Cardiac muscle cell (in vitro differentiated cells and primary cell): Measurements from ENCODE around the gene KCNQ5. TPM values are rescaled to one million over a fixed set of nuclear protein-coding genes. Genes with fewer than 3 reads are reported as not detected.

ENCODE experiments used
- DNase-seq, 2 donors: peaks; one replicate each; pipeline versions ENCODE4 v3.0.0 to v3.0.0-alpha.2; 2010 to 2017; ENCODE audit warnings: low read depth in 1 of 2, low spot score in 1 of 2
- H3K27ac ChIP-seq: fragments of 200-600 bp; sonication (generic); 2 replicates; pipeline ENCODE4 v1.5.1; 2016
- H3K27me3 ChIP-seq: fragments of 200-600 bp; sonication (generic); 2 replicates; pipeline ENCODE4 v1.6.0; 2016; ENCODE audit warnings: control low read depth
- H3K36me3 ChIP-seq: fragments of 200-600 bp; sonication (generic); 2 replicates; pipeline ENCODE4 v1.5.1; 2016; ENCODE audit warnings: control low read depth
- H3K4me1 ChIP-seq: fragments of 200-600 bp; sonication (generic); 2 replicates; pipeline ENCODE4 v1.8.1; 2017; ENCODE audit warnings: low read depth, mild to moderate bottlenecking, mixed run types
- H3K4me3 ChIP-seq: fragments of 200-600 bp; sonication (generic); 2 replicates; pipeline ENCODE4 v1.5.1; 2016; ENCODE audit warnings: mild to moderate bottlenecking
- H3K9me3 ChIP-seq: fragments of 200-600 bp; sonication (generic); 2 replicates; pipeline ENCODE4 v1.5.1; 2017; ENCODE audit warnings: low read depth, mild to moderate bottlenecking, control low read depth
- polyA plus RNA-seq: library from polyadenylated mRNA; unstranded; fragments of >200 nt; fragmentation: Nextera tagmentation; extraction: Ambion mirVana; gene quantifications from 2 replicates; pipeline ENCODE4 v1.2.1, GENCODE V29; 2016
- total RNA-seq: library from RNA; depleted of rRNA; stranded (reverse); fragments of >200 nt; gene quantifications from 2 replicates; pipeline ENCODE4 v1.2.3, GENCODE V29; 2016
- TF ChIP-seq, protein P1 (sequence below): IDR thresholded peaks from 2 replicates; pipeline ENCODE4 v1.5.1; 2012; ENCODE audit warnings: low read depth, mild to moderate bottlenecking, low read length

The KCNQ5 gene
- total and polyA plus RNA-seq, 2 experiments from 2014 or later: 31.4 to 45.4 TPM

DNA sequence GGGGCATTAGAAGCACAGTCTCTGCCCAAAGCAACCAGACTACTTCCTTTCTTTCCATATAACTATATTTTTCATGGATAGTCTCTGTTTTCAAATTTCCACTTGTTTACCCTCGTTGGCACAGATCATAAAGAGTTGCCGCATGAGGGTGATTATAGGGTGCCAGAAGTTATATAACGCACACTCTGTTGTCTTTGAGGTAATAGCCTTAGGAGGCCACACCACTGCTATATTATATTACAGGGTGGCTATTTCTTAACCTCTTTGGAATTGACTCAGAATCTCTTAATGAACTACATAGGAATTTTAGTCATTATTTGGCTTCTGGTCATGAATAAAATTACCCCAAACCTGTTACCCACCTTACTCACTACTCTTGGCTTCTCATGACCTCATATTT is 43.7 kb downstream of the KCNQ5 start:
- Histone ChIP-seq H3K4me1 (peaks cover 7% of the 10 kb centered on the region), H3K4me3 (no peak overlapping the region), H3K27ac (no peak overlapping the region), H3K27me3 (no peaks in the 10 kb centered on the region), H3K36me3 (no peaks in the 10 kb centered on the region), H3K9me3 (no peaks in the 10 kb centered on the region)
- no peak for DNase-seq
- TF ChIP-seq, protein P1, sequence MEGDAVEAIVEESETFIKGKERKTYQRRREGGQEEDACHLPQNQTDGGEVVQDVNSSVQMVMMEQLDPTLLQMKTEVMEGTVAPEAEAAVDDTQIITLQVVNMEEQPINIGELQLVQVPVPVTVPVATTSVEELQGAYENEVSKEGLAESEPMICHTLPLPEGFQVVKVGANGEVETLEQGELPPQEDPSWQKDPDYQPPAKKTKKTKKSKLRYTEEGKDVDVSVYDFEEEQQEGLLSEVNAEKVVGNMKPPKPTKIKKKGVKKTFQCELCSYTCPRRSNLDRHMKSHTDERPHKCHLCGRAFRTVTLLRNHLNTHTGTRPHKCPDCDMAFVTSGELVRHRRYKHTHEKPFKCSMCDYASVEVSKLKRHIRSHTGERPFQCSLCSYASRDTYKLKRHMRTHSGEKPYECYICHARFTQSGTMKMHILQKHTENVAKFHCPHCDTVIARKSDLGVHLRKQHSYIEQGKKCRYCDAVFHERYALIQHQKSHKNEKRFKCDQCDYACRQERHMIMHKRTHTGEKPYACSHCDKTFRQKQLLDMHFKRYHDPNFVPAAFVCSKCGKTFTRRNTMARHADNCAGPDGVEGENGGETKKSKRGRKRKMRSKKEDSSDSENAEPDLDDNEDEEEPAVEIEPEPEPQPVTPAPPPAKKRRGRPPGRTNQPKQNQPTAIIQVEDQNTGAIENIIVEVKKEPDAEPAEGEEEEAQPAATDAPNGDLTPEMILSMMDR: no peak

DNA sequence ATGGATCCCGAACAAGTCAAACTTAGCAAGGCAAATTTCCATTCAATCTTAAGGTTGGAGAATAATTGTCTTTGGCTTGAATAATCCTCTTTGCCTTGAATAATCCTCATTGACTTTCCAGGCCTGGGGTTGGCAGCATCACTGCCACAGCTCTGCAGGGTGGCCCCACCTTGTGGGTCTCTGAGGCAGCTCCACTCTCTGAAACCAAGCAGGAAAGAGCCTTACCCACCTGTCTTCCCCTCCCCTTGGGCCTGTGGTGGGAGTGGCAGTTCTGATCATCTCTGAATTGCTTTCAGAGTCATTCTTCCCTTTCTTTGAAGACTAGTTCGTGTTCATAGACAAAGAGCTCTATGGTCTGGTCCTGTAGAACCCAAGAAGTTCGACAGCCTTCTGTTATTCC is 47.5 kb downstream of the KCNQ5 start:
- DNase-seq: no peak
- Histone ChIP-seq H3K9me3 (no peaks in the 10 kb centered on the region), H3K27me3 (no peaks in the 10 kb centered on the region), H3K36me3 (no peaks in the 10 kb centered on the region), H3K4me3 (no peak overlapping the region), H3K27ac (peak overlapping the region; percentile 27), H3K4me1 (no peaks in the 10 kb centered on the region)
- TF ChIP-seq, protein P1: no peak

GRCh38 chr6:72672906-72673305 is 51.0 kb downstream of the KCNQ5 start:
- Histone ChIP-seq H3K27ac (no peak overlapping the region), H3K27me3 (no peaks in the 10 kb centered on the region), H3K4me3 (no peak overlapping the region), H3K36me3 (no peaks in the 10 kb centered on the region), H3K4me1 (peaks cover 17% of the 10 kb centered on the region), H3K9me3 (no peaks in the 10 kb centered on the region)
- TF ChIP-seq, protein P1: no peak
- DNase-seq: no peak

DNA sequence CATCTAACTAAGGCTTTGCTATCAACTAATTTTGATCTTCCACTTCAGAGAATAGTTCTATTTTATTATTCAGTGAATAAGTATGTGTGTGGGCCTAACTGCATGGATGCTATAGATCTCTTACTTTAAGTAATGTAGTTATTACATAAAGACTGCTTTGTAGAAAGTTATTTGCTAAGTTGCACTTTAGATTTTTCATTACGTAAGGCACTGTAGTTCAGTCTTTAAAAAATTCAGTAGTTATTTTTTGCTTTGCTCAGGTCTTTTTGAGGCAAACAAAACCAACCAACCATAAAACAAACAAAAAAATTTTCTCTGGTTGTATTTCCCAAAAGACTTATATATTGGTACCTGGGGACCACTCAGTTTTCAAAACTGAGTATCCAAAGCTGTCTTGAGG is 53.0 kb downstream of the KCNQ5 start:
- H3K4me3 ChIP-seq: no peak overlapping the region
- H3K9me3 ChIP-seq: no peaks in the 10 kb centered on the region
- TF ChIP-seq, protein P1: no peak
- peaks cover 17% of the 10 kb centered on the region for H3K4me1 ChIP-seq
- no peaks in the 10 kb centered on the region for H3K36me3 ChIP-seq
- H3K27ac ChIP-seq: peak overlapping the region; percentile 44
- DNase-seq: no peak
- H3K27me3 ChIP-seq: no peaks in the 10 kb centered on the region

DNA sequence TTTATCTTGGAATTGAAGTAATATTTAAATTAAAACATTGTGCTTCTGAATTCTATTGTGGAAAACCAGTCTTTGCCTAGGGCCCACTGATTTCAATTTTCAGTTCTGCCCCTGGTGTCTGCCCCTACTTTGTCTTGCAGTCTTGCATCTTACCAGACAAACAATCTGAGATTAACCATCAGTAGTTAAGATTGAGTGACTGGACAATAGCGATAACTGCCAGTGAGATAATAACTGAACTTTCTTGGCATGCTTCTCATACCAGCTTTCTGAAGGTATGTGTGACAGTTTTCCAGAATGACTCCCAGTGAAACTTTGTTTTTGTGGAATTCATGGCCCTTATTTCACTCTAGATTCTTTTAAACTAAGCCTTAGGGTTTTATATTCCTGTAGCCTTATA is 53.5 kb downstream of the KCNQ5 start:
- Histone ChIP-seq H3K4me1 (peaks cover 17% of the 10 kb centered on the region), H3K27me3 (no peaks in the 10 kb centered on the region), H3K9me3 (no peaks in the 10 kb centered on the region), H3K27ac (peak overlapping the region; percentile 44), H3K4me3 (no peak overlapping the region), H3K36me3 (no peaks in the 10 kb centered on the region)
- TF ChIP-seq, protein P1: no peak
- no peak for DNase-seq

DNA sequence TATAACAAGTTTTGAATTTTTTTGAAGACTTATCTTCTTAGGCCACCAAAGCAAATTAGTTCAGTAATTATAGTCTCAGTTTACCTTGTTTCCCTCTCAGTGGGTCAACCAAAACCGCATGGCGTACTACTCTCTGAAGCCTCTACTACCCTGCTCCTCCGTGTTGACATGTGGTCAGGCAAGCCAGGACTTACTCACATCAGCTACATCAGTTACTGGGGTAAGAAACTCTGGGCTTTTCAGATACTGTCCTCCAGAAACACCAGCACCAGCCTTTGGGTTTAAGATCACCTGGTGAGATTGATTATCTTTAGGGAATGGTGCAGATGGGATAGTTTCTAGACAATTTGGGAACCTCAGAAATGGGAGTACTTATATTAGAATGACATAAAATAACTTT is 55.1 kb downstream of the KCNQ5 start:
- Histone ChIP-seq H3K27ac (peak overlapping the region; percentile 14), H3K27me3 (no peaks in the 10 kb centered on the region), H3K4me1 (peaks cover 26% of the 10 kb centered on the region), H3K9me3 (no peaks in the 10 kb centered on the region), H3K4me3 (no peak overlapping the region), H3K36me3 (no peaks in the 10 kb centered on the region)
- TF ChIP-seq, protein P1: no peak
- DNase-seq: no peak
